ENCODE measurements around the gene COL11A2. TPM values are rescaled to one million over a fixed set of nuclear protein-coding genes. Genes with fewer than 3 reads are reported as not detected.

COL11A2 gene
- total and polyA plus RNA-seq, 12 donors: 0.52 to 8.7 (median 0.94) TPM

DNA sequence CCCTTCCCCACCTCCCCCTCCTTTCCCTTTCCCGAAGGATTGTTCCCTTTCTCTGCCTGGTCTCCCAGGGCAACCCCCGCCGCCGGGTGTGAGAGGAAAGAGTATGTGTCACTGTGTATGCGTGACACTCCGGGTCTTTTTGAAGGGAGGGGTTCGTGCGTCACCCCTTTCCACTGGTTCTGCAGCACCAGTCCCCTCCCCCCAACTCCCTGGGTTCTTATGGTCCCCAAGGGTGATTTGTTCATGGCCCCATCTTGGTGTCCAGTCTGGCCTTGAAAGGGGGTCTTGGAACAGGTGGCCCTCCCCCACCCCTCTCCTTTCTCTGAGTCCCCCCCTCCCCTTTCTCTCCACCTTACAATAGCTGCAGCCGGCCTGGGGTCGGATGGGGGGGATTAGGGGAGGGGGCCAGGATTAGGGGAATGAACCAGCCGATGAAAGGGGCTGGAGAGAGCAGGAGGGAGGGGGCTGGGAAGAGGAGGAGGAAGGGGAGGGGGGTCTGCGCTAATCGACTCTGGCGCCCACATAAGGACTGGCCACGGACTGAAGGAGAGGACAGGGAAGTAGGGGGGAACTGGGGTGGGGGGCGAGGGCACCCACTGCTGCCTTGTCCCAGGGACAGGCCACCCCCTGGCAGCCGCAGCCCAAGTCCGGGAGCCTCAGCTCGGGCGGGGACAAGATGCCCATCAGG is 14.7 kb upstream of the COL11A2 start:
- peak overlapping the region in 6 of 10 donors; percentile 96 to 99 (median 98) for H3K27ac ChIP-seq
- intact Hi-C loops (cut with DNase I): loop anchor here in 2 of 10 donors (10.0 kb wide), 2 partner anchors 488 to 1032 kb away; partner anchors contain the start of genes AGPAT1 (in 1 of the 2) and RNF5 (in 1 of the 2)
- DNase-seq: no peak

GRCh38 chr6:33206027-33206863 is 14.0 kb upstream of the COL11A2 start:
- no peaks in the 10 kb centered on the region for H3K27me3 ChIP-seq
- DNase-seq (no peak), ATAC-seq (no peak)
- H3K27ac ChIP-seq: no peak overlapping the region
- peaks cover 0 to 47% (median 29%) of the 10 kb centered on the region in 9 donors for H3K36me3 ChIP-seq
- 79 to 80% methylated on average over 3 of the region's 3 CpGs for WGBS, 2 donors
- no peak for TF ChIP-seq CTCF (IDR thresholded peaks at IDR 0.05)
- H3K4me1 ChIP-seq: peaks cover 20 to 60% (median 45%) of the 10 kb centered on the region in 9 donors
- no peaks in the 10 kb centered on the region for H3K9me3 ChIP-seq
- no peak overlapping the region for H3K4me3 ChIP-seq
- intact Hi-C loops (cut with DNase I): loop anchor here in 2 of 10 donors (10.0 kb wide), 2 partner anchors 489 to 1031 kb away; partner anchors contain the start of genes AGPAT1 (in 1 of the 2) and RNF5 (in 1 of the 2)

More for the DNA sequence above, 14.7 kb upstream of the COL11A2 start:
- WGBS, 2 donors: 17 to 19% methylated on average over 19 to 20 of the region's 20 CpGs
- H3K36me3 ChIP-seq: peaks cover 0 to 49% (median 26%) of the 10 kb centered on the region in 9 donors
- TF ChIP-seq CTCF (IDR thresholded peaks at IDR 0.05): no peak
- ATAC-seq: no peak
- H3K4me1 ChIP-seq: peaks cover 12 to 53% (median 39%) of the 10 kb centered on the region in 9 donors
- H3K4me3 ChIP-seq: peak overlapping the region in 9 of 10 donors; percentile 60 to 98 (median 95)
- H3K9me3 ChIP-seq: no peaks in the 10 kb centered on the region
- no peaks in the 10 kb centered on the region for H3K27me3 ChIP-seq

DNA sequence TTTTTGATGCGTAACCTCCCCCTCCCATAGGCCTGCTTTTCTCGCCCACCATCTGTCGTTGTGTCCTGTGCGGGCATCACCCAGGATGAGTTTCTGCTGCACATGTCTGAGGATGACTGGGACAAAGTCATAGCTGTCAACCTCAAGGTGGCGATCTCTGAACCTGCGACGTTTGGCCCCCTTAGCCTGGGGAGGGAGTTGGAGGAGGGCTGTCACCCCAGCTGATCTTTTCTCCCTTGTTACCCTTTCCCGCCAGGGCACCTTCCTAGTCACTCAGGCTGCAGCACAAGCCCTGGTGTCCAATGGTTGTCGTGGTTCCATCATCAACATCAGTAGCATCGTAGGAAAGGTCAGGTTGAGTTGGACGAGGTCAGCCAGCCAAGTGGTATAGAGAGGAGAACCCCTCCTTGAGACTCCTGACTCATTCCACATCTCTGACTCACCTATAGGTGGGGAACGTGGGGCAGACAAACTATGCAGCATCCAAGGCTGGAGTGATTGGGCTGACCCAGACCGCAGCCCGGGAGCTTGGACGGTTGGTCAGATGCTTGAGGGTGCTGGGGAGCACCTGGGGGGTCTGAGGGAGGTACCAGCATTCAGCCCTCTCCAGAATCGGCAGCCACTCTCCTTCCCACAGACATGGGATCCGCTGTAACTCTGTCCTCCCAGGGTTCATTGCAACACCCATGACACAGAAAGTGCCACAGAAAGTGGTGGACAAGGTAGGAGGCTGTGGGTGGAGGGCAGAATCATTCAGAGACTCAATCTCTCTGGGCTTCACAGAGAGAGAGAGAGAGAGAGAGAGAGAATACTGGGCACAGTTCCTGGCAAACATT is 13.1 kb upstream of the COL11A2 start:
- Histone ChIP-seq H3K9me3 (no peaks in the 10 kb centered on the region), H3K36me3 (peaks cover 0 to 39% (median 29%) of the 10 kb centered on the region in 9 donors), H3K27me3 (no peaks in the 10 kb centered on the region), H3K27ac (peak overlapping the region in 6 of 10 donors; percentile 61 to 85 (median 72)), H3K4me3 (peak overlapping the region in 9 of 10 donors; percentile 45 to 83 (median 74)), H3K4me1 (peaks cover 21 to 60% (median 45%) of the 10 kb centered on the region in 9 donors)
- ATAC-seq: no peak
- no peak for DNase-seq
- no peak for TF ChIP-seq CTCF (IDR thresholded peaks at IDR 0.05)
- 56 to 58% methylated on average over 17 of the region's 17 CpGs for WGBS, 2 donors
- intact Hi-C loops (cut with DNase I): loop anchor here in 2 of 10 donors (10.0 kb wide), 2 partner anchors 489 to 1031 kb away; partner anchors contain the start of genes AGPAT1 (in 1 of the 2) and RNF5 (in 1 of the 2)
